ENCODE measurements around the gene ATF6B.

GRCh38 chr6:32069878-32070515, 58.0 kb downstream of the ATF6B start:
- TF ChIP-seq CTCF (conservative IDR thresholded peaks at IDR 0.05 in 1 of 2, IDR thresholded peaks at IDR 0.05 in 1 of 2; ENCODE audit: extremely low read depth in 1 of 2, insufficient read depth in 1 of 2, low read depth in 1 of 2, low read length in 2 of 2) (no peak), EZH2 (IDR thresholded peaks at IDR 0.05; ENCODE audit: borderline replicate concordance, low read length) (no peak)
